GM18861 (cell line): ENCODE results near the gene NCF1.
A peak's percentile ranks its signal among the peaks of the same experiment; 100 is the strongest.
"Not testable (repeated sequence)": the region's sequence is repeated elsewhere in the genome, so short reads cannot be mapped to it uniquely, and the experiment has no call there.

Source experiments
- ATAC-seq: cut with Tn5 transposase; IDR thresholded peaks from one replicate; pipeline ENCODE4 v1.9.1; 2021; ENCODE audit not compliant: unreplicated experiment

NCF1 gene

DNA sequence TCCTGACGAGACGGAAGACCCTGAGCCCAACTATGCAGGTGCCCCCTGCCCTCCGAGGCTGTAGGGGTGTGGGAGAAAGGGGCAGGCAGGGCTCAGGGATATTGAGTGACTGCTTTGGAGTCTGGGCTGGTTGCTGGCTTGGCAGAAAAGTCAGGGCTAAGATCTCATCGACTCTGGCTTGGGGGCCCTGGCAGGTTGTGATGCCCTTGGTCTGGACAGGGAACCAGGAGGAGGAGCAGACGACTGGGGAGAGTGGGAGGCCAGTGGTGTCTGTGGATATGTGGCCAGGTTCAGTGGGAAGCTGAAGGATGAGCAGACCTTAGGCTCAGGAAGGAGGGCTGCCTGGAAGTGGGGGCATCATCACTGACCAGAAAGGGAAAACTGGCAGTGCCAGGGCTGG is 9.8 kb downstream of the NCF1 start:
- not testable (repeated sequence) for ATAC-seq

DNA sequence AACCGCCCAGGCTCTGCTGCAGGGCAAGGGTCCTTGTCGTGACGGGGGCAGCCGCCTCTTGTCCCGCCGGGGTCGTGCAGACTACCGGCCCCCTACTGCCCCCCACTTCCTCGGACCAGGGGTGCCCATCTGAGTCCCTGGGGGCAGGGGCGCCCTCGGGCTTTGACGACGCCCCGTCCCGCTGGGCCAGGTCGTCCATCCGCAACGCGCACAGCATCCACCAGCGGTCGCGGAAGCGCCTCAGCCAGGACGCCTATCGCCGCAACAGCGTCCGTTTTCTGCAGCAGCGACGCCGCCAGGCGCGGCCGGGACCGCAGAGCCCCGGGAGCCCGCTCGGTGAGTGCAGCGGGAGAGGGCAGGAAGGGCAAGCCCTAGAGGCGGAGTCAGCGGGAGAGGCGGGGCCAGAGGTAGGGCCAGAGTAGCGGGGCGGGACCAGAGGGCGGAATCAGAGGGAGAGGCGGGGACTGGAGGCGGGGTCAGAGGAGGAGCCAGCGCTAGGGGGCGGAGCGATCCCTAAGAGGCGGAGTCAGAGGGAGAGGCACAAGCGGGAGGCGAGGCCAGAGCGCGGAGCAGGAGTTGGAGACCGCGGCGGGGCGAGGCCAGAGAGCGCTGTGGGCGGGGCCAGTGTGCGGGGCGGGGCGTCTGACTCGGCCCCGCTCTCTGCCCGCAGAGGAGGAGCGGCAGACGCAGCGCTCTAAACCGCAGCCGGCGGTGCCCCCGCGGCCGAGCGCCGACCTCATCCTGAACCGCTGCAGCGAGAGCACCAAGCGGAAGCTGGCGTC is 14.7 kb downstream of the NCF1 start:
- ATAC-seq, result peak; percentile 68

DNA sequence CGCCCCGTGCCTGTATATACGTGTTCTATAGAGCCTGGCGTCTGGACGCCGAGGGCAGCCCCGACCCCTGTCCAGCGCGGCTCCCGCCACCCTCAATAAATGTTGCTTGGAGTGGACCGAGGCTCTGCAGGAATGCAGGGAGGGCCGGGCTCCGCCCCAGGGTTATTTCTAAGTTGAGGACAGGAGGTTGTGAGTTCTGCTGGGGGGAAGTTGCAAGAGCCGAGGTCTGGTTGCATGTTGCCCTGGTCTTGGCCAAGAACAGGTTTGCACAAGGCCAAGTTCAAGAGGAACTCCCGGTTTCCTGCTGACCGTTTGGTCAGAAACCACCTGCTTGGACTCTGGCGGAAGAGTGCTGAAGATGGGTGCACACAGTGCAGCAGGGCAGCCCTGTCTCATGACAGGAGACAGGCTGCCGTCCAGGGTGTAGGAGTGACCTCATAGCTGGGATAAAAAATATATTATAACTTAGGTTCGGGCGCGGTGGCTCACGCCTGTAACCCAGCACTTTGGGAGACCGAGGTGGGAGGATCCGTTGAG is 15.5 kb downstream of the NCF1 start:
- not testable (repeated sequence) for ATAC-seq

DNA sequence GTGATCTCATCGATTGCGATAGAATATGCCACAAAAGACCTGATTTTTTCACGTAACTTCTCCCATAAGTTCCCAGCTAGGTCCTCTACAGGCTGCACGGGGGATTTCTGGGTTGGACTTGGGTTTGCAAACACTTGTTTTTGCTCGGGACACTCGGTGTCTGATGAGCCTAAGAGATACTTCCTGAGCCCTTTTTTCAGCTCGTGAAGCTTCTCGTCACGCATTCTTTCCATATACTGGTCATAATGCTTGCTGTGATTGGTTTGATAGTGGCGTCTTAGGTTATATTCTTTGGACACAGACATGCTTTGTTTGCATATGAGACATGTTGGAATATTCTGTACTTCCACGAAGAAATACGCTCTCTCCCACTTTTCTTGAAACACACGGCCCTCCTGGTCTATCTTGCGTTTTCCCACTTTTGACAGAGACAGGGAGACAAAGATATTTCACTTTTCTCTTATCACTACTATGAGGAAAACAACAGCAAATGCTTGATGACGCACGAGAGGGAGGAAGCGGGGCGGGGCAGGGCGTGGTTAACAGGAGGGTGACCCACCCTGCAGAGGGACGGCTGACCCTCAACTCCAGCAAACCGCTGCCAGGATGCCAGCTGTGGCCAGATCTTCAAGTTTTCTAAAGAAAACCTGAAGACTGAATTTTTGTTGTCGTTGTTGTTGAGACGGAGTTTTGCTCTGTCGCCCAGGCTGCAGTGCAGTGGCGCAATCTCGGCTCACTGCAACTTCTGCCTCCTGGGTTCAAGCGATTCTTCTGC is 24.2 kb downstream of the NCF1 start:
- not testable (repeated sequence) for ATAC-seq

DNA sequence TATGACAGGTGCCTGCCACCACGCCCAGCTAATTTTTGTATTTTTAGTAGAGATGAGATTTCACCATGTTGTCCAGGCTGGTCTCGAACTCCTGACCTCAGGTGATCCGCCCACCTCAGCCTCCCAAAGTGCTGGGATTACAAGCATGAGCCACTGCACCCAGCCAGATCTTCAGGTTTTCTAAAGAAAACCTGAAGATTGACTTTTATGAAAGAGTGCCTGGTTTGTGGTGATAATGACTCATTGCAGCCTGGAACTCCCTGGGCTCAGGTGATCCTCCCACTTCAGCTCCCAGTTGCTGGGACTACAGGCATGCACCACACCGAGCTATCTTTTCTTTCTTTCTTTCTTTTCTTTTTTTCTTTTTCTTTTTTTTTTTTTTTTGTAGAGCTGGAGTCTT is 24.8 kb downstream of the NCF1 start:
- ATAC-seq, result not testable (repeated sequence)

DNA sequence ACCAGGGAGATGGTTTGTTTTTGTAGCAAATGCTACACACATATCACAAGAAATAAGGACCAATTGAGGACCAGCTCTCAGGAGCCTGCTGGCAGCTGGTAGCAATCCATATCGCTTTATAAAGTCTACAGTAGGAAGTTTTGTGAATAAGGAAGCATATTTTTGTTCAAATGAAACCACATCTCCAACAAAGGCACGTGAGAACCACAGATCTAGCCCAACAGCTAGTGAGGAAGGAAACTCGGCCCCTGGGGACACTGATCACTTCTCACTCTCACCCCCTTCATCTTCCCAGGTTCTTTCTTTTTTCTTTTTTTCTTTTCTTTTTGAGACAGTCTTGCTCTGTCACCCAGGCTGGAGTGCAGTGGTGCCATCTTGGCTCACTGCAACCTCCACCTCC is 42.1 kb downstream of the NCF1 start:
- not testable (repeated sequence) for ATAC-seq

DNA sequence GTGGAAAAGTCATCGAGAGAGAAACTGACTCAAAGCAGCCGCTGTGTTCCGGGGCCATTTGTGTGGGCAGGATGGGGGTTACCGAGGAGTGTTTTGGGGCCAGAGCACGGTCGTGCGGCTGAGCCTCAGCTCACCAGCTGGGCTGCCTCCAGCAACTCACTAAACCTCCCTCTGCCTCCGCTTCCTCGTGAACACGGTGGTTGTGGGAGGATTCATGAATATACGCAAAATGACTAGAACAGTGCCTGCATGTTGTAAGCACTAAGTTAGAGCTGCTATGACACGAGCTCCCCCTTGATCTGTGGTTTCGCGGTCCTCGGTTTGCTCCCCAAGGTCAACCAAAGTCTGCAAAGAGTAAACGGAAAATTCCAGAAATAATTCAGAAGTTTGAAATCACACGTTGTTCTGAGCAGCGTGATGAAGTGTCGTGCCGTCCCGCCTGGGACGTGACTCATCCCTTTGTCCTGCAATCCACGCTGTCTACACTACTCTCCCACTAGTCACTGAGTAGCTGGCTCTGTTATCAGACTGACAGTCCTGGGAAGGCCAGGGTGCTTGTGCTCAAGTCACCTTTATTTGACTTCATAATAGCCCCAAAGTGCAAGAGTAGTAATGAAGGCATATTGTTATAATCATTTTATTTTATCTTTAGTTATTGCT is 46.5 kb downstream of the NCF1 start:
- ATAC-seq, result peak; percentile 72

DNA sequence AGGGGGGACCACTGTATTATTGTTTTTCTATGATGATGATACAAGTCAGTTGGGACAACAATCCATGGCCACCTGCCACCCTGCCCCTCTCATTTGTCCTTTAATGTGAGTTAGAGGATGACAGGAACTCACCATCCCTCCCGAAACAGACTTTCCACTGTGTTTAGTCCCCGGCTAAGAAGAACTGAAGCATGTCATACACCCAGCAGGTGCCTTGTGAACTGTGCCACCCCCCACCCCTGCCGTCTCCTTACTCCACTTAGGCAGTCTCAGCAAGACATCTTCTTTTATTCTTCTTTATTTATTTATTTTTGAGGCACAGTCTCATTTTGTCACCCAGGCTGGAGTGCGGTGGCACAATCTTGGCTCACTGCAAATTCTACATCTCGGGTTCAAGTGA is 47.4 kb downstream of the NCF1 start:
- ATAC-seq, result not testable (repeated sequence)

DNA sequence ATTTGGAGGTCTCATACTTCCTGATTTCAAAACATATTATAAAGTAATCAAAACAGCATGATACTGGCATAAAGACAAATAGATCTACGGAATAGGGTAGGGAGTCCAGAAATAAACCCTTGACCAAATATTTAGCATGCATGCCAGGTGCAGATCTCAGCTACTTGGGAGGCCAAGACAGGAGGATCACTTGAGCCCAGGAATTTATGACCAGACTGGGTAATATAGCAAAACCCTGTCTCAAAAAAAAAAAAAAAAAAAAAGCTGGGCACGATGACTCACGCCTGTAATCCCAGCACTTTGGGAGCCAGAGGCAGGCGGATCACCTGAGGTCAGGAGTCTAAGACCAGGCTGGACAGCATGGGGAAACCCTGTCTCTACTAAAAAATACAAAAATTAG is 56.1 kb downstream of the NCF1 start:
- not testable (repeated sequence) for ATAC-seq

DNA sequence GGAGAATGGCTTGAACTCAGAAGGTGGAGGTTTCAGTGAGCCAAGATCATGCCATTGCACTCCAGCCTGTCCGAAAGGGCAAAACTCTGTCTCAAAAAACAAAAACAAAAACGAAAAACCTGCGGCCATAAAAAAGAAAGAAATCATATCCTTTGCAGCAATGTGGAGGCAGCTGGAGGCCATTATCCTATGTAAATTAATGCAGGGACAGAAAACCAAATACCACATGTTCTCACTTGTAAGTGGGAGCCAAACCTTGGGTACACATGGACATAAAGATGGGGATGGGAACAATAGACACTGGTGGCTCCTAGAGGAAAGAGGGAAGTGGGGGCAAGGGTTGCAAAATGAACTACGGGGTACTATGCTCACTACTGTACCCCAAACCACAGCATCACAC is 56.6 kb downstream of the NCF1 start:
- not testable (repeated sequence) for ATAC-seq
